ENCODE measurements around the gene TCEA3.

- TF ChIP-seq, protein P1, sequence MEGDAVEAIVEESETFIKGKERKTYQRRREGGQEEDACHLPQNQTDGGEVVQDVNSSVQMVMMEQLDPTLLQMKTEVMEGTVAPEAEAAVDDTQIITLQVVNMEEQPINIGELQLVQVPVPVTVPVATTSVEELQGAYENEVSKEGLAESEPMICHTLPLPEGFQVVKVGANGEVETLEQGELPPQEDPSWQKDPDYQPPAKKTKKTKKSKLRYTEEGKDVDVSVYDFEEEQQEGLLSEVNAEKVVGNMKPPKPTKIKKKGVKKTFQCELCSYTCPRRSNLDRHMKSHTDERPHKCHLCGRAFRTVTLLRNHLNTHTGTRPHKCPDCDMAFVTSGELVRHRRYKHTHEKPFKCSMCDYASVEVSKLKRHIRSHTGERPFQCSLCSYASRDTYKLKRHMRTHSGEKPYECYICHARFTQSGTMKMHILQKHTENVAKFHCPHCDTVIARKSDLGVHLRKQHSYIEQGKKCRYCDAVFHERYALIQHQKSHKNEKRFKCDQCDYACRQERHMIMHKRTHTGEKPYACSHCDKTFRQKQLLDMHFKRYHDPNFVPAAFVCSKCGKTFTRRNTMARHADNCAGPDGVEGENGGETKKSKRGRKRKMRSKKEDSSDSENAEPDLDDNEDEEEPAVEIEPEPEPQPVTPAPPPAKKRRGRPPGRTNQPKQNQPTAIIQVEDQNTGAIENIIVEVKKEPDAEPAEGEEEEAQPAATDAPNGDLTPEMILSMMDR (IDR thresholded peaks at IDR 0.05): no peak
- no peak for TF ChIP-seq POLR2A (IDR thresholded peaks at IDR 0.05)
Measured at GRCh38 chr1:23423415-23424292, 894 bp downstream of the TCEA3 start.
